ENCODE data around the gene SYNJ1.
A peak's percentile ranks its signal among the peaks of the same experiment; 100 is the strongest.
"Not testable (repeated sequence)": the region's sequence is repeated elsewhere in the genome, so short reads cannot be mapped to it uniquely, and the experiment has no call there.

SYNJ1 gene

GRCh38 chr21:32645261-32646182, 82.3 kb downstream of the SYNJ1 start:
- no peak for DNase-seq
- no peaks in the 10 kb centered on the region for H3K9me3 ChIP-seq
- no peaks in the 10 kb centered on the region for H3K27me3 ChIP-seq
- H3K4me3 ChIP-seq (ENCODE audit: low read depth, low read length) = no peak overlapping the region
- H3K4me1 ChIP-seq = no peaks in the 10 kb centered on the region
- H3K36me3 ChIP-seq = peaks cover 10% of the 10 kb centered on the region
- no peak for TF ChIP-seq CTCF (IDR thresholded peaks at IDR 0.05; ENCODE audit: low read depth, low read length)

GRCh38 chr21:32641710-32642698, 85.8 kb downstream of the SYNJ1 start:
- DNase-seq = no peak
- H3K9me3 ChIP-seq = no peaks in the 10 kb centered on the region

GRCh38 chr21:32626621-32627196, 101.1 kb downstream of the SYNJ1 start:
- peaks cover 7% of the 10 kb centered on the region for H3K36me3 ChIP-seq
- peaks cover 3% of the 10 kb centered on the region; the same call in 1 of the 2 replicates for H3K4me1 ChIP-seq
- no peak overlapping the region for H3K4me3 ChIP-seq (ENCODE audit: low read depth, low read length)
- TF ChIP-seq CTCF (IDR thresholded peaks at IDR 0.05; ENCODE audit: low read depth, low read length) = no peak
- DNase-seq = no peak
- no peaks in the 10 kb centered on the region for H3K9me3 ChIP-seq
- peaks cover 5% of the 10 kb centered on the region for H3K27me3 ChIP-seq

More at GRCh38 chr21:32641710-32642698, 85.8 kb downstream of the SYNJ1 start:
- no peaks in the 10 kb centered on the region for H3K4me1 ChIP-seq
- no peaks in the 10 kb centered on the region for H3K27me3 ChIP-seq
- H3K36me3 ChIP-seq = peaks cover 26% of the 10 kb centered on the region
- TF ChIP-seq CTCF (IDR thresholded peaks at IDR 0.05; ENCODE audit: low read depth, low read length) = 0 out of 2 replicates have a peak, but pooled peaks have one; percentile 3
- no peak overlapping the region for H3K4me3 ChIP-seq (ENCODE audit: low read depth, low read length)

- H3K36me3 ChIP-seq; H3K9me3 ChIP-seq; H3K4me1 ChIP-seq; H3K4me3 ChIP-seq (ENCODE audit: low read depth, low read length); DNase-seq: not testable (repeated sequence)
- H3K27me3 ChIP-seq = peaks cover 37% of the 10 kb centered on the region
Observed at GRCh38 chr21:32618218-32618617, 109.6 kb downstream of the SYNJ1 start.

DNA sequence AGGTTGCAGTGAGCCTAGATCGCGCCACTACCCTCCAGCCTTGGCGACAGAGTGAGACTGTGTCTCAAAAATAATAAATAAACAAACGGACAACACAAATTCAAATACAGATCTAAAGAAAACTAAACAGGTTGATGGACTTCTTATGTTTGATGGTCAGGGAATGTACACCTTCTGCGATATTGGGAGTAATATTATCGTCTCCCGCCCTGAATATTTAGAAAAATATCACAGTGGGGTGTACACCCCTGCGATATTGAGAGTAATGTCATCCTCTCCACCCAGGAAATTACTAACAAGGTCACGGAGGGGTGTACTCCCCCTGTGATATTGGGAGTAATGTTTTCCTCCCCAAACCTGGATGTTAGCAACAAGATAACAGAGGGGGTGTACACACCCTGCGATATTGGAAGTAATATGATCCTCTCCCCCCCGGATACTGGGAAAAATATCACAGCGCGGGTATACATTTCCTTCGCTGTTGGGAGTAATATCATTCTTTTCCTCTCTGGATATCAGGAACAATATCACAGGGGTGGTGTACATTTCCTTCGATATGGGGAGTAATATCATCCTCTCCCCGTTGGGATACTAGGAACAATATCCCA, 114.3 kb downstream of the SYNJ1 start:
- no peak for DNase-seq
- Histone ChIP-seq H3K9me3 (no peaks in the 10 kb centered on the region), H3K4me3 (ENCODE audit: low read depth, low read length) (peak overlapping the region; percentile 97), H3K4me1 (no peaks in the 10 kb centered on the region), H3K36me3 (peaks cover 3% of the 10 kb centered on the region; the same call in 1 of the 2 replicates), H3K27me3 (peaks cover 10% of the 10 kb centered on the region)
- TF ChIP-seq CTCF (IDR thresholded peaks at IDR 0.05; ENCODE audit: low read depth, low read length) = no peak

DNA sequence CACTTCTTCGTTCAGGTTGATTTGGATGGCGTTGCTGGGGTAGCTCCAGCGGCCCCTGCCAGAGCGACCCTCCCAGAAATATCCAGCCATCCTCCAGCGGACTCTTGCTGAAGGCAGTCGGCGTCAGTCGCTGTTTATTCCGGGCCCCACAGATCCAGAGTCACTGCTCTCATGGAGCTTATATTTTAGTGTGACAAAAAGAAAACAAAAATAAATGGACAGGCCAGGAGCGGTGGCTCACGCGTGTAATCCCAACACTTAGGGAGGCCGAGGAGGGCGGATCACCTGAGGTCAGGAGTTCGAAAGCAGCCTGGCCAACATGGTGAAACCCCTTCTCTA, 114.8 kb downstream of the SYNJ1 start:
- Histone ChIP-seq H3K4me3 (ENCODE audit: low read depth, low read length) (peak overlapping the region; percentile 97), H3K9me3 (no peaks in the 10 kb centered on the region), H3K36me3 (peaks cover 3% of the 10 kb centered on the region; the same call in 1 of the 2 replicates), H3K4me1 (no peaks in the 10 kb centered on the region), H3K27me3 (peaks cover 4% of the 10 kb centered on the region)
- no peak for DNase-seq
- TF ChIP-seq CTCF (IDR thresholded peaks at IDR 0.05; ENCODE audit: low read depth, low read length) = no peak

Data from BE2C (cell line).